ENCODE measurements around the gene LRCH3. TPM values are rescaled to one million over a fixed set of nuclear protein-coding genes. Genes with fewer than 3 reads are reported as not detected.

Gene LRCH3
- polyA plus RNA-seq, 2 of the 4 experiments (the other 2 are of a cell fraction), result 14.2 to 44.6 TPM

DNA sequence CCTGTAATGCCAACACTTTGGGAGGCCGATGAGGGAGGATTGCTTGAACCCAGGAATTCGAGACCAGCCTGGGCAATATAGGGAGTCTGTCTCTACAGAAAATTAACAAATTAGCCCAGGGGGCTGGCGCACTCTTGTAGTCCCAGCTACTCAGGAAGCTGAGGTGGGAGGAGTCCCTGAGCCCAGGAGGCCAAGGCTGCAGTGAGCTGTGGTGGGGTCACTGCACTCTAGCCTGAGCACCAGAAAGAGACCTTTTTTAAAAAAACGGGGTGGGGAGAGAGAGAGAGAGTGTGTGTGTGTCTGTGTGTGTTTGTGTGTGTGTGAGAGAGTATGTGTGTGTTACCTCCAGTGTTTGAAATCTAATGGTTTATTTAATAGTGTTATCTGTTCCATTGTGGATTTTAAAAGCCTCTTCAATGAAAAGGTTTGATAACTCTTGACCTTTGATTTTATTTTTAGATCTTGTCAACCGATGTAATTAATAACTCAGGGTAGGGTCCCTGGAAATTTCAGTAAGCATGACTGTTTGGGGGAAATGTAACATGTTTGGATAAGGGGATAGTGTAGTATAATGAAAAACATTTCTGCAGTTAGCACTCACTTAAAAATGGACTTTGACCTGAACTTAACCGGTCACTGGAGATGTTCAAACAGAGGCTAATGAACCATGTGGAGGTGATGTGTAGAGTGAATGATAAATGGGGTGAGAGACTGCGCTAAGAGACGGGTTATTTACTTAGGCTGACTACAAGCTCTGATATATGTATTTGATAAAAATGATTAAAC, 29.7 kb downstream of the LRCH3 start (continued):
- TF ChIP-seq ZFP36 (IDR thresholded peaks at IDR 0.05; ENCODE audit: borderline replicate concordance, partially characterized antibody) (peak; percentile 8), EP300 (IDR thresholded peaks at IDR 0.05) (peak in 1 of 2 experiments; percentile 28; a peak in 1 of 5 replicates)

DNA sequence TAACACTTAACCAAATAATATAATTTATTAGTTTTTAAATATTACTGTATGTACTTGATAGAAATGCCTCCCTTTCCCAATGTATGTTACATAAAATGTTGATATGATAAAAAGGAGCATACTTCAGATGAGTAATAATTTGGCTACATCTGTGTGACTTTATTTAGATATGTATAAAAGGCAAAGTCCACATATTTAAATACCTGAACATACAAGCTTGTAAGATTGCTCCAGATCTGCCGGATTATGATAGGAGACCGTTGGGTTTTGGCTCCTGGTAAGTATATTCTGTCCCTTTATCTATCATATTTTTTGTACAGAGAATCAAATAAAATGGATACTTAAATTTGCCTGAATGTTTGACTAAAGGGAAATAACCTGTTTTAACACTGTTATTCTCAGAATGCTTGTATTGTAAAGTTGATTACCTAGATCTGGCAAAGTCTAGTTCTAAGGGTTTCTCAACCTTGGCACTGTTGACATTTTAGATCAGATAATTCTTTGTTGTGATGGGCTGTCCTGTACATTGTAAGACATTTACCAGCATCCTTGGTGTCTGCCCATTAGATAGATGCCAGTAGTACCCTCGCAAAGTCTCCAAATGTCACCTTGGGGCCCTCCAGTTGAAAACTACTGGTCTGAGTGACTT, 38.5 kb downstream of the LRCH3 start:
- Histone ChIP-seq H3K27ac (no peak overlapping the region), H3K4me3 (no peak overlapping the region), H3K4me2 (no peak overlapping the region), H3K4me1 (peaks cover 3% of the 10 kb centered on the region; the same call in 2 of the 3 replicates), H3K9me3 (no peaks in the 10 kb centered on the region)
- no peak for ATAC-seq
- DNase-seq (ENCODE audit: low read depth in 1 of 2, low spot score in 1 of 2), result no peak
- 91% methylated on average over 3 of the region's 3 CpGs for WGBS (ENCODE audit: missing lambda C conversion rate)
- no peak for FAIRE-seq
- CTCF ChIA-PET, result no interaction called here
- TF ChIP-seq FOSL2 (IDR thresholded peaks at IDR 0.05), result no peak
- TF ChIP-seq FOSL2 (CRISPR knock-in tag; IDR thresholded peaks at IDR 0.05), result no peak
- no peak for TF ChIP-seq POLR2A (IDR thresholded peaks at IDR 0.05; ENCODE audit: low read length)
- no peak for TF ChIP-seq NFE2L2 (conservative IDR thresholded peaks at IDR 0.05; ENCODE audit: low read length)
- TF ChIP-seq, protein P1, sequence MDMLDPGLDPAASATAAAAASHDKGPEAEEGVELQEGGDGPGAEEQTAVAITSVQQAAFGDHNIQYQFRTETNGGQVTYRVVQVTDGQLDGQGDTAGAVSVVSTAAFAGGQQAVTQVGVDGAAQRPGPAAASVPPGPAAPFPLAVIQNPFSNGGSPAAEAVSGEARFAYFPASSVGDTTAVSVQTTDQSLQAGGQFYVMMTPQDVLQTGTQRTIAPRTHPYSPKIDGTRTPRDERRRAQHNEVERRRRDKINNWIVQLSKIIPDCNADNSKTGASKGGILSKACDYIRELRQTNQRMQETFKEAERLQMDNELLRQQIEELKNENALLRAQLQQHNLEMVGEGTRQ (IDR thresholded peaks at IDR 0.05), result no peak
- no peak for TF ChIP-seq HEYL (CRISPR knock-in tag; IDR thresholded peaks at IDR 0.05)
- TF ChIP-seq MAFK (IDR thresholded peaks at IDR 0.05; ENCODE audit: partially characterized antibody), result no peak
- no peak for TF ChIP-seq KDM1A (IDR thresholded peaks at IDR 0.05; ENCODE audit: low read depth)
- no peak for TF ChIP-seq JUN (IDR thresholded peaks at IDR 0.05)
- TF ChIP-seq, protein P2, sequence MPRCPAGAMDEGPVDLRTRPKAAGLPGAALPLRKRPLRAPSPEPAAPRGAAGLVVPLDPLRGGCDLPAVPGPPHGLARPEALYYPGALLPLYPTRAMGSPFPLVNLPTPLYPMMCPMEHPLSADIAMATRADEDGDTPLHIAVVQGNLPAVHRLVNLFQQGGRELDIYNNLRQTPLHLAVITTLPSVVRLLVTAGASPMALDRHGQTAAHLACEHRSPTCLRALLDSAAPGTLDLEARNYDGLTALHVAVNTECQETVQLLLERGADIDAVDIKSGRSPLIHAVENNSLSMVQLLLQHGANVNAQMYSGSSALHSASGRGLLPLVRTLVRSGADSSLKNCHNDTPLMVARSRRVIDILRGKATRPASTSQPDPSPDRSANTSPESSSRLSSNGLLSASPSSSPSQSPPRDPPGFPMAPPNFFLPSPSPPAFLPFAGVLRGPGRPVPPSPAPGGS (IDR thresholded peaks at IDR 0.05), result no peak
- no peak for TF ChIP-seq GATA3 (IDR thresholded peaks at IDR 0.05; ENCODE audit: borderline replicate concordance)
- no peak for TF ChIP-seq EP300 (IDR thresholded peaks at IDR 0.05)
- no peak for TF ChIP-seq BHLHE40 (IDR thresholded peaks at IDR 0.05; ENCODE audit: low read depth, low read length)
- no peak for TF ChIP-seq ZFP36 (IDR thresholded peaks at IDR 0.05; ENCODE audit: borderline replicate concordance, partially characterized antibody)
- no peak for TF ChIP-seq NR3C1 (IDR thresholded peaks at IDR 0.05)
- POLR2A ChIA-PET, result no interaction called here

DNA sequence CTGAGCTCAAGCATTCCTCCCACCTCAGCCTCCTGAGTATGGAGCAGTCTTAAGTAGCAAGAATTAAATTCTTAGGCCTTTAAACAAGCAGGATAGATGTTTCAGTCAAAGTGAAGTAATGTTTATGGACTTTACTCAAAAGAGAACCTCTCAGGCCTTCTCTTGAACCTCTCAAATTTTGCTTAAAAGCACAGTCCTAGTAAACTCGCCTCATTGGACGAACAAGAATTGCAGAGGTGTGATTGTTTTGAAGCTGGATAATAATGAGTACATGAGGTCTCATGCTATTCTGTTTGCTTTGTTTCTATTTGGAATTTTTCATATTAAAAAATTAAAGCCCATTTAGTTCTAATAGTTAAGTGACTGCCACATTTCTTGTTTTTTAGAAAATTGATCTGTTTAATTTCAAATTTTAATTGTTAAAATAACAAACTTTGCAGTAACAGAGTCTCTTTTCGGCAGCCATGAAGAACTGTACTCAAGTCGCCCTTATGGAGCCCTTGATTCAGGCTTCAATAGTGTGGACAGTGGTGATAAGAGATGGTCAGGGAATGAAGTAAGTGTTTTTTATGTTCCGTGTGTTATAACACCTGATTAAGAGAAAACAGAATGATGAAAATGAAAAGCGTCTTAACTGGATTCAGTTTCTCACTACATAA, 39.4 kb downstream of the LRCH3 start:
- H3K9me3 ChIP-seq, result no peaks in the 10 kb centered on the region
- ATAC-seq, result no peak
- ChIA-PET POLR2A (no interaction called here), CTCF (interaction anchor here (0.5 kb wide), 1 partner anchor 91 kb away, joined by 3 read pairs; no protein-coding TSS in a partner anchor)
- WGBS (ENCODE audit: missing lambda C conversion rate), result 76% methylated on average over 6 of the region's 6 CpGs
- no peaks in the 10 kb centered on the region for H3K4me1 ChIP-seq
- FAIRE-seq, result no peak
- no peak for DNase-seq (ENCODE audit: low read depth in 1 of 2, low spot score in 1 of 2)
- H3K4me3 ChIP-seq, result no peak overlapping the region
- H3K4me2 ChIP-seq, result no peak overlapping the region
- H3K27ac ChIP-seq, result no peak overlapping the region
- no peak for TF ChIP-seq HOXB5 (CRISPR knock-in tag; IDR thresholded peaks at IDR 0.05)
- no peak for TF ChIP-seq CBX8 (IDR thresholded peaks at IDR 0.05)
- TF ChIP-seq, protein P2 (IDR thresholded peaks at IDR 0.05), result no peak
- TF ChIP-seq, protein P3, sequence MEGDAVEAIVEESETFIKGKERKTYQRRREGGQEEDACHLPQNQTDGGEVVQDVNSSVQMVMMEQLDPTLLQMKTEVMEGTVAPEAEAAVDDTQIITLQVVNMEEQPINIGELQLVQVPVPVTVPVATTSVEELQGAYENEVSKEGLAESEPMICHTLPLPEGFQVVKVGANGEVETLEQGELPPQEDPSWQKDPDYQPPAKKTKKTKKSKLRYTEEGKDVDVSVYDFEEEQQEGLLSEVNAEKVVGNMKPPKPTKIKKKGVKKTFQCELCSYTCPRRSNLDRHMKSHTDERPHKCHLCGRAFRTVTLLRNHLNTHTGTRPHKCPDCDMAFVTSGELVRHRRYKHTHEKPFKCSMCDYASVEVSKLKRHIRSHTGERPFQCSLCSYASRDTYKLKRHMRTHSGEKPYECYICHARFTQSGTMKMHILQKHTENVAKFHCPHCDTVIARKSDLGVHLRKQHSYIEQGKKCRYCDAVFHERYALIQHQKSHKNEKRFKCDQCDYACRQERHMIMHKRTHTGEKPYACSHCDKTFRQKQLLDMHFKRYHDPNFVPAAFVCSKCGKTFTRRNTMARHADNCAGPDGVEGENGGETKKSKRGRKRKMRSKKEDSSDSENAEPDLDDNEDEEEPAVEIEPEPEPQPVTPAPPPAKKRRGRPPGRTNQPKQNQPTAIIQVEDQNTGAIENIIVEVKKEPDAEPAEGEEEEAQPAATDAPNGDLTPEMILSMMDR (IDR thresholded peaks at IDR 0.05), result no peak
- no peak for TF ChIP-seq CHD4 (IDR thresholded peaks at IDR 0.05; ENCODE audit: borderline replicate concordance)
- TF ChIP-seq ZC3H11A (IDR thresholded peaks at IDR 0.05), result no peak
- TF ChIP-seq RFX5 (IDR thresholded peaks at IDR 0.05), result no peak
- TF ChIP-seq HDAC2 (IDR thresholded peaks at IDR 0.05), result no peak
- no peak for TF ChIP-seq RARB (CRISPR knock-in tag; IDR thresholded peaks at IDR 0.05)
- TF ChIP-seq FOSL2 (IDR thresholded peaks at IDR 0.05), result no peak
- TF ChIP-seq FOSL2 (CRISPR knock-in tag; IDR thresholded peaks at IDR 0.05), result no peak
- TF ChIP-seq MAFK (IDR thresholded peaks at IDR 0.05; ENCODE audit: partially characterized antibody), result no peak
- TF ChIP-seq RNF2 (IDR thresholded peaks at IDR 0.05; ENCODE audit: borderline replicate concordance, low read depth), result no peak
- TF ChIP-seq TP53 (CRISPR knock-in tag; IDR thresholded peaks at IDR 0.05), result no peak
- TF ChIP-seq EP300 (IDR thresholded peaks at IDR 0.05), result no peak
- no peak for TF ChIP-seq RAD21 (conservative IDR thresholded peaks at IDR 0.05 in 1 of 2, IDR thresholded peaks at IDR 0.05 in 1 of 2)
- TF ChIP-seq, protein P4, sequence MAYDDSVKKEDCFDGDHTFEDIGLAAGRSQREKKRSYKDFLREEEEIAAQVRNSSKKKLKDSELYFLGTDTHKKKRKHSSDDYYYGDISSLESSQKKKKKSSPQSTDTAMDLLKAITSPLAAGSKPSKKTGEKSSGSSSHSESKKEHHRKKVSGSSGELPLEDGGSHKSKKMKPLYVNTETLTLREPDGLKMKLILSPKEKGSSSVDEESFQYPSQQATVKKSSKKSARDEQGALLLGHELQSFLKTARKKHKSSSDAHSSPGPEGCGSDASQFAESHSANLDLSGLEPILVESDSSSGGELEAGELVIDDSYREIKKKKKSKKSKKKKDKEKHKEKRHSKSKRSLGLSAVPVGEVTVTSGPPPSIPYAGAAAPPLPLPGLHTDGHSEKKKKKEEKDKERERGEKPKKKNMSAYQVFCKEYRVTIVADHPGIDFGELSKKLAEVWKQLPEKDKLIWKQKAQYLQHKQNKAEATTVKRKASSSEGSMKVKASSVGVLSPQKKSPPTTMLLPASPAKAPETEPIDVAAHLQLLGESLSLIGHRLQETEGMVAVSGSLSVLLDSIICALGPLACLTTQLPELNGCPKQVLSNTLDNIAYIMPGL (CRISPR knock-in tag; IDR thresholded peaks at IDR 0.05; ENCODE audit: borderline replicate concordance), result no peak

Data from A549 (cell line).